Measurements from ENCODE around the gene AGO4.
"Not testable (repeated sequence)": the region's sequence is repeated elsewhere in the genome, so short reads cannot be mapped to it uniquely, and the experiment has no call there.

Gene AGO4

DNA sequence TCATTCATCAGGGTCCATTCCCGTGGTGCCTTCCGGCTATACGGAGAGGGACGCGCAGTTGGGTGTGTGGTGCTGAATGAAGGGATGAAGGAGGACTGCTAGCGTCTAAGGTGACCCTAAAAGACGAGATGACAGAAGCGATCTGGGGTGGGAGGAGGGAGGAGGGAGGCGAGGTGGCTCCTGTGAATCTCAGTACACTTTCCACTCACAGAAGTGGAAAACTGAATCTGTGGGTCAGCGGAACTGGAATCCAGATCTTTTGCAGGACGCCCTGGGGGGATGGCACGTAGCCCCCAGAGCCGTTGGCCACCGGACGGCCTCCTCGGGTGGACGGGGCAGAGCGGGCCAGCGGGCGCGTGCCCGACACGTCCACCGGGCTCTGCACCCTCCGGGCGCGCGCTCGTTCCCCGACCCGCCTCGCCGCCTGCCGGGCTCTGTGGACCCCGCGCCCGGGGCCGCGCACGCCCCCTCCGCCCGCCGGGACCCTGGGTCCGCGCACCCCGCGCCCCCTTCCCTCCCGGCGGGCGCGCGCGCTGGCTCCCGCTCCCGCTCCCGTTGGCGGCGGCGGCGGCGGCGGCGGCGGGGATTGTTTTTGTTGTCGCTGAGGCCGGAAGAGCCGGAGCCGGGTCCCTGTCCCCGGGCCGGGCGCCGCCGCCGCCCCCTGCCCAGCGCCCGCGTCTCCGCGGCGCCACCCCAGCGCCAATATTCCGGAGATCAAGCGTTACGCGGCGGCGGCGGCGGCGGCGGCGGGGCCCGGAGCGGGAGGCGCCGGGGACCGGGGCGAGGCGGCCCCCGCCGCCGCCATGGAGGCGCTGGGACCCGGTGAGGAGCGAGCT is at the start of gene AGO4:
Gene AGO4 (plus strand): TSS at position 403 of the 836 bp plus-strand sequence. CDS start 401 bp downstream, at position 804.
- DNase-seq: peak; percentile 33 to 35

DNA sequence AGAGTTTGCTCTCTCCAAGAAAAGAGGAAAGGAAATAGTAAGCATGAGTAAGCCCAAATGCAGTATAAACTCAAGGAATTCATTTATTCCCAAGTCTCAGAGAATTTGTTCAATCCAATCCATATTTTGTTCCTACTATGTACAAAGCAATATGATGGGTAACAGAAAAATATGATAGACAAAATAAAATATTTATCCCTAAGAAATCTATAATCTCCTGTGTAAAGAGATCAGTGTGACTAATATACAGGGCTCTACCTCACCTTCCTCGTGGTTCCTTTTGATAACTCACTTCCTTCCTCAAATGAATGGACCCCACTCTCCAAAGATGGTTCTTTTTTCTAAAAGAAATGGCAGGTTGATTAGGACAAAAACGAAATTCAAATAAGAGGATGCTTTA is 45.7 kb upstream of the AGO4 start:
- DNase-seq: no peak

DNA sequence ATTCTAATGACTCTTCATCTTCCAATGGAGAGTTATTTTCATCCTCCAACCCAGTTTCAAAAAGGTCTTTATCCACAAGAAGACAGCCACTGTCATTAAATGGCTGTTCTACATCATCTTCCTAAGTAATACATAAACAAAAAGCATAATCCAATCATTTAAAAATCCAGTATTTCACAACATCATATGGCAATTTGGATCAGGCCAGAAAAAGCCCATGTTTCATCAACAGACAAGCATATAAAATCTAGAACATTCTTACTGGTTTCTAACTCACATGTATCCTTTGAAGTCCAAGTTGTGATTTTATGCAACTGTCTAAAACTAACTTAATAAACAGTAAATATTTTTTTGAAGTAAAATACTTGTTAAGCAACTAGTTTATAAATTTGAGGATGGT is 44.6 kb upstream of the AGO4 start:
- DNase-seq: peak; percentile 50 to 59

DNA sequence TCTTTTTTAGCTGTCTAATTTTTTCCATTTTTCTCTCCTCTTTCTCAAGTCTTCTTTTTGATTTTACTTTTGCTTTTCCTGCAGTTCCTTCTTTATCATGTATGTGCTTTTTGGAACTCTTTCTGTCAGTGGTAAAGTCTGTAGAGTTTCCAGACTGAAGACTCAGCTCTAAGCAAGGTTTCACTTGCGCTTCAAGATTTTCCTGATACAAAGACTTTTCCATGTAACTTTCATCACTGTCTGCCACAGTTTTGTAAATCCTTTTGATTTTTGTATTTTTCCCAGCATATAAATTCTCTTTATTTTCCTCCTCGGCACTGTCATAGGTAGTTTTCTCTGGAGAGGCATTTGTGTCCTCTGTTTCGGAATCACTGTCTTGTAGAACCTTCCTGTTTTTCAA is 43.5 kb upstream of the AGO4 start:
- DNase-seq: no peak

DNA sequence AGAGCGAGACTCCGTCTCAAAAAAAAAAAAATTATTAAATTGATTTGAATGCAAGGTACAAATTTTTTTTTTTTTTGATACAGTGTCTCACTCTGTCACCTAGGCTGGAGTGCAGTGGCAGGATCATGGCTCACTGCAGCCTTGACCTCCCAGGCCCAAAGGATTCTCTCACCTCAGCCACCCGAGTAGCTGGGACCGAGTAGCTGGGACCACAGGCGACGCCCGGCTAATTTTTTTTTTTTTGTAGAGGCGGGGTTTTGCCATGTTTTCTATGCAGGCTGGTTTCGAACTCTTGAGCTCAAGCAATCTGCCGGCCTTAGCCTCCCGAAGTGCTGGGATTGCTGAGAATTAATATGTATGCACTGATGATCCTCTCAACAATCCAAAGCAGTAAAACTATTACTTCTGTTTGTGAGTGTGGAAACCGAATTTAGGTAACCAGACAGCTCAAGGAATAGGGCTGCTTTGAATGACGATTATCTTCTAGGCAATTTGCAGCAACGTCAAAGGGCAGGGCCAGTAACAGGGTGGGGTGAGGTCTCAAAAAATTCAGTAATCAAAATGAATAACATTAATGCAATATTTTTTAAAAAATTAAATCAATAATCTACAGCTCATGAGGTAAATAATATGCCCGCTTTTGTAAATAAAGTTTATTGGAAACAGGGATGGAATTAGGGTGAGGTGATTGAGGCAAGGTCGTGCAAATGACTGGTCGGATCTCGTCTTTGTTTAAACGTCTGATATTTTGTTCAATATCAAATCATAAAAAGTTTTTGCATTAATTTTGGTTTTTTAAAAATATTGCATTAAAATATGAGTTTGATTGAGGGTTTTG is 39.2 kb upstream of the AGO4 start:
- peak in 1 of 2 donors; percentile 9 for DNase-seq

DNA sequence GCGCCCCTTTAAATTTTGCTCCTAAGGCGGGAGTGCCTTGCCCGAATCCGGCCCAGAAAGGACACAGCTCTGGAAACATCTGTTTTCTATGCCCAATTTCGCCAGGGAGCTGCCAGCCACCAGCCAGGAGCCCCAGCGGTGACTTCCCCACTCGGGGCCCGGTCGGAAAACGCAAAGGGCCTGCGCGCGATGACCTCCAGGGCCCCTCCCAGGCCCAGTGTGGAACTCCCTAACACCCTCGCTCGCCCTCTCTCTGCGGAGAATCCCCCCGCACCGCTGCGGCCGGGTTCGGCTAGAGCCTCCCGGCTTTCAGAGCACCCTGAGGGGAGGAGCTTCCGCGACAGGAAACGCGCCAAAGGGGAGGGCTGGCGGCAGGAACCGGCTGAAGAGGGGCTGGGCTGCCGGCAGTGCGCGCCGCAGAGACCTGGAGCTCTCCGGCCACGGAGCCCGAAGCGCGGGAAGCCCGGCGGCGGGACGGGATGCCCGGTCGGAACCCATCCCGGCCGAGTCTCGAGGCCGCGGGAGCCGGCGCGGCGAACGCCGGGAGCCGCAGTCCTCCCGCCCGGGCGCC is 38.5 kb upstream of the AGO4 start:
- peak; percentile 91 to 94 for DNase-seq

DNA sequence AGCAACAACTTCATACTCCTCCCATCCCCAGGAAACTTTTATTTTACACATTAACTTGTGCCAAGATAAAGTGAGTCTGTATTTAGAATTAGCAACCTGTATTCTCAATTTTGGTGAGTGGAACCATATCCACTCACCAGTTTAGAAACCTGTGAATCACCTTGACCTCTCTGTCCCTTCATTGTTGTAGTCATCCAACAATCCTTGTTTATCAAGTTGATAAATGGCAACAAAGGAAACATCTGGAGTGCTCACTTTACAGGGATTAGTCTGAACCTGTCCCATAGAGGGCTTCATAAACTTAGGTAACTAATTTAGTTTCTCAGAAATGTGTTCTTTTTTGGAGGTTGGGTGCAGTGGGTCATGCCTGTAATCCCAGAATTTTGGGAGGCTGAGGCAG is 34.1 kb upstream of the AGO4 start:
- no peak for DNase-seq

DNA sequence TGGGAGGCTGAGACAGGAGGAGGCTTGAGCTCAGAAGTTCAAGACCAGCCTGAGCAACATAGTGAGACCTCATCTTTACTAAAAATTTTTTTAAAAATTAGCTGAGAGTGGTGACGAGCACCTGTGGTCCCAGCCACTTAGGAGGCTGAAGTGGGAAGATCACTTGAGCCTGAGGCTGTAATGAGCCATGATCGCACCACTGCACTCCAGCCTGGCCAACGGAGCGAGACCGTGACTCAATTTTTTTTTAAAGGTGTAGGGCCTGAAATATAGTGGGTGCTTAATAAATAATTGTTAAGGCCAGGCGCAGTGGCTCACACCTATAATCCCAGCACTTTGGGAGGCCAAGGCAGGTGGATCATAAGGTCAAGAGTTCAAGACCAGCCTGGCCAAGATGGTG is 31.6 kb upstream of the AGO4 start:
- not testable (repeated sequence) for DNase-seq

DNA sequence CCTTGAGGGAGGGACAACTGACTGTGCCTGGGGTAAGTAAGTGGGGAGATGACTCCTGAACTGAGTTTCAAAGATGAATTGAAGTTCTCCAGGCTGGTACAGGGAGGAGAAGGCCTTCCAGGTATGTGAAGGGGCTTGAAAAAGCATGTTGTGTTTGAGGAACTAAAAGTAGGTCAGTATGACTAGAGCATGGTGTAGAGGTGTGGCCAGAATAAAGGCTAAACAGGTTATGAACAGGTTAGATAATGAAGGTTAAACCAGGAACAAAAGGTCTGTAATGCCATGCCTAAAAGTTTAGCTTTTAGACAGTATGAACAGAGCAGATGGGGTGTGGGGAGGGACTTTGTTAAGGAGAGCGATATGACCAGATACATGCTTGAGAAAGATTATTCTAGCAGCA is 30.7 kb upstream of the AGO4 start:
- DNase-seq: no peak

DNA sequence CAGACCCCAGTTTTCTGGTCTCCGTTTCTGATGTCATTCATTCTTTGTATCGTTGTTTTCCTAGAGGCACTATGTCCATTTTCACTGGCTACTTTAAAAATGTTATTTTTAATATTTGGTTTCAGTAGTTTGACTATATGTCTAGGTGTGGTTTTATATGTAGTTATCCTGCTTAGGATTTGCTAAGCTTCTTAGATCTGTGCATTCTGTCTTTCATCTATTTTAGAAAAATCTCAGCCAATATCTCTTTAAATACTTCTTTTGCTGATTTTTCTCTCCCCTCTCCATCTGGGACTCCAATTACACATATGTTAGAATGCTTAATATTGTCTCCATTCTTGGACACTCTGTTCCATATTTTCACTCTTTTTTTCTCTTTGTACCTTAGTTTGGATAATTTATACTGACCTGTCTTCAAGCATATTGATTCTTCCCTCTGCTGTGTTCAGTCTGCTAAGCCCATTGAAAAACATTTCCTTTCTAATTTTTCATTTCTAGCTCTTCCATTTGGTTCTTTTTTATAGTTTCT is 24.7 kb upstream of the AGO4 start:
- no peak for DNase-seq

DNA sequence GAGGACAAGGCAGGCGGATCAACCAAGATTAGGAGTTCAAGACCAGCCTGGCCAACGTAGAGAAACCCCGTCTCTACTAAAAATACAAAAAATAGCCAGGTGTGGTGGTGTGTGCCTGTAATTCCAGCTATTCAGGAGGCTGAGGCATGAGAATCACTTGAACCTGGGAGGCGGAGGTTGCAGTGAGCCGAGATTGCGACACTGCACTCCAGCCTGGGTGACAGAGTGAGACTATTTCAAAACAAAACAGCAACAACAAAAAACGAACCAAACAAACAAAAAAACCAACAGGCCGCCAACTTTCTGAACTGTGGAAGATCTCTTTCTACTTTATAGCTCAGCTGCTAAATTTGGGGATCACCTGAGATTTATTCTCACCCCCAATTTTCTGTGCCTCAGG is 23.5 kb upstream of the AGO4 start:
- not testable (repeated sequence) for DNase-seq

DNA sequence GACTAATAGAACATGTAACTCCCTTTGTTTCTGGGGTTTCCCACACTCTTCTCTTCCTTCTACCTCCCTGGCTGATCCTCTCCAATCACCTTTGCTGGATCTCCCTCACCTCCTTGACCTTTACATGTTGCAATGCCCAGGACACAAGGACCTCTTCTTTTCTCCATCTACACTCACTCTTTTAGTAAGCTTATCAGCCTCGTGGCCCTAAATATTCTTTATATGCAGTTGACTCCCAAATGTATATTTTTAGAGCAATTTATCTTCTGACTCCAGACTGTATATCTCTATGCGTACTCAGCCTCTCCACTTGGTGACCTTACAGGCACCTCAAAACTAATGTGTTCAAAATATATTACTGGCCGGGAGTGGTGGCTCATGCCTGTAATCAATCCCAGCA is 19.7 kb upstream of the AGO4 start:
- DNase-seq: no peak

DNA sequence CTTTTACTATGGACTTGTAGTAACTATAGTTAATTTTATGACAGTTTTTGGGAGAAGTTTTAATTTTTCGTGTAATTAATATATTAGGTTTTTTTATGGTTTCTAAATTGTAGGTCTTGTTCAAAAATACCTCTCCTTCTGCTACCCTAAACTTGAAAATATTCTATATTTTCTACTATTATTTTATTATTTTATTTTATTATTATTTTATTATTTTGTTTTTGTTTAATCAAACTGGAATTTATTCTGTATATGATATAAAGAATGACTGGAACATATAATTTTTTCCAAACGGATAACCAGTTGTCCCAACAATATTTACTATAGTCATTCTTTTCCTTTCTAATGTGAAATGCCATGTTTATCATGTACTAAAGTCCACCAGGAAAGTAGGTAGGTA is 17.1 kb upstream of the AGO4 start:
- DNase-seq: no peak

DNA sequence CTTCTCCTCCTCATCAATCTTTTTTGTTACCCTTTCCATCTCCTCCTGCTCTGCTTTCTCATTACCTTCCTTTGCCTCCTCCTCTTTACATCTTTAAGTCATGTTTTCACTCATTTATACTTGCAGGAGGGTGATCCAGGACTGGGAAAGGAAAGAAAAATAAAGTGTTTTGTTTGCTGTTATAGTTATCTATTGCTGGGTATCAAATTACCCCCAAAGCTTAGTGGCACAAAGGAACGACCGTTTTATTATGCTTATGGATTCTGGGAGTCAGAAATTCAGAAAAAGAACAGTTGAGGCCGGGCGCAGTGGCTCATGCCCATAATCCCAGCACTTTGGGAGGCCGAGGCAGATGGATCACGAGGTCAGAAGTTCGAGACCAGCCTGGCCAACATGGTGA is 12.5 kb upstream of the AGO4 start:
- DNase-seq: no peak

DNA sequence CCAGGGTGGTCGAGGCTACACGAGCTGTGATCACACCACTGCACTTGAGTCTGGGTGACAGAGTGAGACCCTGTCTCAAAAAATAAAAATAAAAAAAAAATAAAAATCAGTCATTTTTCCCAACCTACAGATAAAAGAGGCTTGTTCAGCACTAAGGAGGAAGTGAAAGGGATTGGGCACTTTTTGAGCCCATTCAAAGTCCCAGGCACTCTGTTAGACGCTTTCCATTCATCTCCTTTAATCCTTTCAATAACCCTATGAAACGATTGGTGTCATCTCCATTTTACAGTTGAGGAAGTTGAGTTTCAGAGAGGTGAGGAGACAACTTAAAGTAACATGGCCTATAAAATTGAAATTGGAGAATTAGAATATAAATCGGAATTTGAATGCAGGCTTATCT is 10.4 kb upstream of the AGO4 start:
- DNase-seq: no peak

DNA sequence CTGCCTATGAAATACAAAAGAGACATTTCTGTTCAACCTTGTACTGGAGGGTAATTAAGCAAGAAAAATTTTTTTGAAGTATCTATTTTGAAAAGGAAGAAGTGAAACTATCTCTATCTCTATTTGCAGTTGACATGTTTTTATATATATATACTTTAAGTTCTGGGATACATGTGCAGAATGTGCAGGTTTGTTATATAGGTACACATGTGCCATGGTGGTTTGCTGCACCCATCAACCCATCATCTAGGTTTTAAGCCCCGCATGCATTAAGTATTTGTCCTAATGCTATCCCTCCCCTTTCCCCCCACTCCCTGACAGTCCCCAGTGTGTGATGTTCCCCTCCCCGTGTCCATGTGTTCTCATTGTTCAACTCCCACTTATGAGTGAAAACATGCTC is 9.8 kb upstream of the AGO4 start:
- DNase-seq: peak in 1 of 2 donors; percentile 20

DNA sequence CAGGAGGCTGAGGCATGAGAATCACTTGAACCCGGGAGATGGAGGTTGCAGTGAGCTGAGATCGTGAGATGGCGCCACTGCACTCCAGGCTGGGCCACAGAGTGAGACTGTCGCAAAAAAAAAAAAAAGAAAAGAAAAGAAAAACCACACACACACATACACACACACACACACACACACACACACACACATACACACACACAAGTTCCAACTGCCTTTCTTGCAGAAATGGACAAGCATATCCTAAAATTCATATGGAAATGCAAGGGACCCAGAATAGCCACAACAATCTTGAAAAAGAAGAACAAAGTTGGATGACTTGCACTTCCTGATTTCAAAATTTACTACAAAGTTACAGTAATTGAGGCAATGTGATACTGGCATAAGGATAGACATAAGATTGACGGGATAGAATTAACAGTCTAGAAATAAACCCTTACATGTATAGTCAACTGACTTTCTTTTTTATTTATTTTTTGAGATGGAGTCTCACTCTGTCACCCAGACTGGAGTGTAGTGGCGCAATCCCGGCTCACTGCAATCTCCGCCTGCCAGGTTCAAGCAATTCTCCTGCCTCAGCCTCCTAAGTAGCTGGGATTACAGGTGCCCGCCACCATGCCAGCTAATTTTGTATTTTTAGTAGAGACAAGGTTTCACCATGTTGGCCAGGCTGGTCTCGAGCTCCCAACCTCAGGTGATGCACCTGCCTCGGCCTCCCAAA is 7.5 kb upstream of the AGO4 start:
- DNase-seq: peak; percentile 80 to 87

DNA sequence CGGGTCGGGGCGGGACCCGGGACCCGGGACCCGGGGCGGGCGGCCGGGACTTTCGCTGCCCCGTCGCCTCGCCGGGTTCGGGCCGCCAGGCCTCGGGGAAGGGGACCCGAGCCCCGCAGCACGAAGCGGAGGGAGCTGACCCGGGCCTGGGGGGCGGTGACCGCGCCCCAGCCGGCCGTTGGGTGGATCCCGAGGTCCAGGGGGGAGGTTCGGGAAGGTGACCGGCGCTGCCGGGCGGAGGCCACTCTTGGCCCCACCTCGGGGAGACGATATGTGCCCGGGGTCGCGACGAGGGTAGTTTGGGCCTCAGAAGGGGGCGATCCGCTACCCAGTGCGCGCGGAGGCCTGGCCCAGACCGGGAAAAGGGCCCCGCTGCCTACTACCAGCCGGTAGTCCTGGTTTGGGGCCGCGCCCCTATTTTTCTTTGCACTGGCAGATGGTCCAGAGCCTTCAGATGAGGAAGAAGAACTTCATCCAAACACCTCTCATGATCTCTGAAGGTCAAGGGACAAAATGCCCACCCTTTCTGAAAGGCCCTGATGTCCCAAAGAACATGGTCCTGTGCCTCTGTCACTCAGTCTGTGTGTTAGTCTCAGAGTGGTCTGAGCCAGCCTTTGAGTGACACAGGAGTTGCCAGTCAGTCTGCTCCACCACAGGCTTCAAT is 766 bp downstream of the AGO4 start:
- peak; percentile 27 to 34 for DNase-seq

DNA sequence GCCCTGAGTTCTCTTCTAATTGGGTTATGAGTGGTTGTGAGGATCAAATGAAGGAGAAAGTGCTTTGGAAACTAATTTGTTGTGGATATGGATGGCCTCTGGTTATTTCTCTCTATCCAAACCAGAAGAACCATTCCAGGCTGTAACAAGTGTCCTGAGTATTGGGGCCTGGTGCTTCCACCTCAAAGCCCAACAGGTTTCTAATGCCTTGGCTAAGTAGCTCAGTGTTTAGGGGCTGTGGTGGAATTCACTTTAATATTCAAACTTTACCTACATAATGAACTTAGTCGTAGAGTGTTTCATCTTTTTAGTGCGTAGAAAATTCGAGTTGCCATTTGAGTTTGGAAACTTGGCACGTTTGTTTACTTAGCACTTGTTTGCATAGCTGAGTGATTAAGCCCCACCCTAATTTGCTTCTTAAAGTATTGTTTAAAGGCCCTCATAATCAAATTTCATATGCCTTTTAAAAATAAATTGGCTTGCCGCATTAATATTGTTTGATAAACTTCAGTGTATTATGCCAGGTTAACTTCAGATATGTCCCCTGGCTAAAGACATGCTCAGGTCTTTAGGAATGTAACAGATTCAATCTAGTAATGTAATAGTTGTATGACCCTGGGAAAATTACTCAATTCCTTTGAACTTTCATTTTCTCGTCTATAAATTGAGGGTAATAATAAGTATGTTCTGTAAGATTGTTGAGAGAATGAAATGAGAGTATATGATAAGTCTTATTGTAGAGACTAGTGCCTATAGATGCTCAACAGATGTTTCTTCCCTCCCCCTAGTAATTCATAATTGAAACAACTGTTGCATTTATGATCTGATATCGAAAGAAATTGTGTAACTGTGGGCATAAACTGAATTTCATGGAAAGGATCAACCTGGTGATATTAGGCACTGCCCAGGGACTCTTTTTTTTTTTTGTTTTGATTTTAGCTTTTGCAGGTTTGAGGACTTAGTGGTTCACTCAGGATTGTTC is 1.6 kb downstream of the AGO4 start:
- DNase-seq: peak in 1 of 2 donors; percentile 3

DNA sequence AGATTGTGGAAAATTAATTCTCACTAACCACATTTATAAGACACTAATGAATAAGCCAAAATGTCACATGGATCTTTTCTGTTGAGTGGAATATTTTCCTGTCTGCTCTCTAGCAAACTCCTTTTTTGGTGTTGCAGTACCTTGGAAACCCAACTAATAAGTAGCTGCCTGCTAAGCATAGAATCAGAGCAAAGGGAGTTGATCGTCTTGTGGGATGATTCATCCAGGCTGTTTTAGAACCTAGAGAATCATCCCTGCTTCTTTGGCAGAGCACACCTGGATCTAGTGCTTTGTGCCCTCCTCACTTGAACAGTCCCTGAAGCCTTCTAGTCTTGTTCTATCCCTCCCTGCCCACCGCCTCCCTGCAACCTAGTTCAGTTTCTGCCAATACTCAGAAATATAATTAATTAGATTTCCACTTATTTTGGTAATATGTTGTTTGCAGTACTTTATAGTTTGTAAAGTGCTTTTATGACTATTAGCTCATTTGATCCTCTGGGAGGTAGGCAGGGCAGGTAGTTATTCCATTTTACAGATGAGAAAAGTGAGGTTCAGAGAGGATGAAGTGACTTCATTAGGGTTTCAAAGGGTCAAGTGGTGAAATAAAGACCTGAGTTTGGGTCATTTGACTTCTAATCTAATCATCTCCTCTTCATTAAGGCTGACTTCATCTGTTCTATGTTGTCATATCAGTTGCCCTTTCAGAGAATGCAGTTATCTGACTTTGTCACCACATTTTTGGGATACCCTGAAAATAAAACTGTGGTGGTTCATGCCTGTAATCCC is 2.5 kb downstream of the AGO4 start:
- peak in 1 of 2 donors; percentile 9 for DNase-seq

All from inflammatory macrophage treated with lipopolysaccharide for 1 hour (primary cell).